HG02870 (cell line): Measurements from ENCODE around the gene SRPK2.
A peak's percentile ranks its signal among the peaks of the same experiment; 100 is the strongest.
"Not testable (repeated sequence)": the region's sequence is repeated elsewhere in the genome, so short reads cannot be mapped to it uniquely, and the experiment has no call there.

Source experiments
- ATAC-seq: cut with Tn5 transposase; IDR thresholded peaks from one replicate; pipeline ENCODE4 v1.9.1; 2021; ENCODE audit warnings: mild to moderate bottlenecking, moderate library complexity; ENCODE audit not compliant: unreplicated experiment

SRPK2 gene

DNA sequence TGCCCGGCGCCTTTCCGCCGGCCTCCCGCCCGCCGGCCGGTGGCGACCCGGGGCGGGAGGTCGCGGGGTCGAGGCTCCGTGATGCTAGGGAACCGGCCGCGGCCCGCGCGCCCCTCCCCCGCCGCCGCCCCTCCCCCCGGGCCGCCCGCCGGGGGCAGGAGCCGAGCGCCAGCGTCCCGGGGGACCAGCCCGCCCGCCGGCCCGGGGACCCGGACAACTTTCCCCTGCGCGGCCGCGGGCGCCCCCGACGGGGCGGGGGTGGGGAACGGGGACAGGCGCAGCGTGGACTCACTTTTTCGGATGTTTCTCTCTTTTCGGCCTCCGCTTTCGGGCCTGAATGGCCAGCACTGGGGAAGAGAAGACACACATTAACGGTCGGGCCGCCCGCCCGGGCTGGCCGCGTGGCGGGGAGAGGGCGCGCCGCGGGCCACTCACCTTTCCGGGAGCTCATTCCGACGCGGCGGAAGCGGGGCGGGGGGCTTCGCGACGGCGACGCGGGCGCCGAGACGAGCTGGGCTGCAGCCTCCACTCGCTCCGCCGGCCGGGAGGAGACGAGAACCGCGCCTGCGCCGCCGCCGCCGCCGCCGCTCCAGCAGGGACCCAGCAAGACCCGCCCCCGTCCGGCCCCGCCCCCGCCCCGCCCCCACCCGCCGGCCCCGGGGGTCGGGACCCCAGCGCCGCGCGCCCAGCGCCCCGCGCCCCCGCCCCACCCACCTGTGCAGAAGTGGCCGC, at the start of gene SRPK2:
SRPK2 (minus strand) TSS at position 566 of the 732 bp plus-strand sequence.
- ATAC-seq, result peak; percentile 66

DNA sequence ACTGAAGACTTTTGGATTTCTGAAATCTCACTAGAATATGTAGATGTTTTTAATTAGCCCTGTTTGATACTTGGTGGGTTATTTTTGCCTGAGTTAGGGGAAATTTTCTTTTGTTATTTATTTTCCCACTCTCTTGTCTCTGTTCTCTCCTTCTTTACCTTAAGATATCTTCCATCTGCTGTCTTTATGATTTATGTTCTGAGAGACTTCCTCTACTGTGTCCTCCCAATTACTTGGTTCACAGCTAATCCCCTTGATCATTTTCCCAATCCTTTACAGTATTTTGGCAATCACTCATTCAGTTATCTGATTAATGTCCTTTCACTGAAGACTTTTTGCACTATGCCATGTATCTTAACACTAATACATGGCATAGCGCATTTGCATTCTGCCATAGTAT, 49.5 kb upstream of the SRPK2 start:
- ATAC-seq, result no peak

DNA sequence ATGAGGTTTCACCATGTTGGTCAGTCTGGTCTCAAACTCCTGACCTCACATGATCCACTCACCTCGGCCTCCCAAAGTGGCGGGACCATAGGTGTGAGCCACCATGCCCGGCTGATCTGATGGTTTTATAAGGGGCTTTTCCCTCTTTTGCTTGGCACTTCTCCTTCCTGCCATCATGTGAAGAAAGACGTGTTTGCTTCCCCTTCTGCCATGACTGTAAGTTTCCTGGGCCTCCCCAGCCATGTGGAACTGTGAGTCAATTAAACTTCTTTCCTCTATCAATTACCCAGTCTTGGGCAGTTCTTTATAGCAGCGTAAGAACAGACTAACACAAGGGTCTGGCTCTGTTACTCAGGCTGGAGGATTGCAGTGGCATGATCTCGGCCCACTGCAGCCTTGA, 48.6 kb upstream of the SRPK2 start:
- ATAC-seq, result not testable (repeated sequence)

DNA sequence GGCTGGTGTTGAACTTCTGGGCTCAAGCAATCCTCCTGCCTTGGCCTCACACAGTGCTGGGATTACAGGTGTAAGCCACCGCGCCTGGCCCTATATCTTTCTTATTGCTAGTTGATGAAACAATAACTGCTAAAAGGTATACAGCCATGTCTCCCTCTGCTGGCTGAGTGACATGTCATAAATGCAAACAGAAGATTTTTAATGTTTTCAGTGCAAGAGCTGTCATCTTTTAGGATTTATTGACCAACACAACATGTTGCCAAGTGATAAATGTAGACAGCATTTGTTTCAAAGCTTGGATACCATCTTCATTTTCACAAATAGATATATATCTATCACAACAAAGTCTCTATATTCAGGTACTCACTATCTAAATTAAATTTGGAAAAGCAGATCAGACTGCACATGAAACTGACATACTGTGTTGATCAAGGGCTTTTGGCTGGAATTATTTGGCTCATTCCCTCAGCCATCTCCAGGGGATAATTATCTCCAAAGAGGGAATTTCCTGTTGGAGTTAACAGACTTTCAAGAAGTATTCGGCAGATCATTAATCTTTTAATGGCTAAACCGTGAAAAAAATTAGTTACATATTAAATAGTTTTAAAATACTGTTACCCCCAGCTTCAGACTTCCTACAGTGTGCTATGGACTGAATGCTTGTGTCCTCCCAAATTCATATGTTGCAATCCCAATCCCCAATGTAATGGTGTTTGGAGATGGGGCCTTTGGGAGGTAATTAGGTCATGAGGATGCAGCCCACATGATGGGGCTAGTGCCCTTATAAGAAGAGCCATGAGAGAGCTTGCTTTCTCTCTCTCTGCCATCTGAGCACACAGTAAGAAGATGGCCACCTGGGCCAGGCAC, 41.3 kb upstream of the SRPK2 start:
- no peak for ATAC-seq

DNA sequence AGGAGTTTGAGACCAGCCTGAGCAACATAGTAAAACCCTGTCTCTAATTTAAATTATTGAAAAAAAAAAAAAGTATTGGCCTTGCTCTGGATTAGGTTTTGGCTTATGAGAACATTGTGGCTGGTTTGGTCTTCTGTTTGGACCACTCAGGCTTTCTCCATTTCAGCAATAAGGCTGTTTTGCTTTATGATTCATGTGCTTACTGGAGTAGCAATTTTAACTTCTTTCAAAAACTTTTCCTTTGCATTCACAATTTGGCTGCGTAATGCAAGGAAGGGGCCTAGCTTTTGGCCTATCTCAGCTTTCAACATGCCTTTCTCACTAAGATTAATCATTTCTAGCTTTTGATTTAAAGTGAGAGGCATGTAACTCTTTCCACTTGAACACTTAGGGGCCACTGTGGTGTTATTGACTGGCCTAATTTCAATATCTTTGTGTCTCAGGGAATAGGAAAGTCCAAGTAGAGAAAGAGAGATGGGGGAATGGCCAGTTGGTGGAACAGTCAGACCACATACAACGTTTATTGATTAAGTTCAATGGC, 38.0 kb upstream of the SRPK2 start:
- ATAC-seq, result no peak

DNA sequence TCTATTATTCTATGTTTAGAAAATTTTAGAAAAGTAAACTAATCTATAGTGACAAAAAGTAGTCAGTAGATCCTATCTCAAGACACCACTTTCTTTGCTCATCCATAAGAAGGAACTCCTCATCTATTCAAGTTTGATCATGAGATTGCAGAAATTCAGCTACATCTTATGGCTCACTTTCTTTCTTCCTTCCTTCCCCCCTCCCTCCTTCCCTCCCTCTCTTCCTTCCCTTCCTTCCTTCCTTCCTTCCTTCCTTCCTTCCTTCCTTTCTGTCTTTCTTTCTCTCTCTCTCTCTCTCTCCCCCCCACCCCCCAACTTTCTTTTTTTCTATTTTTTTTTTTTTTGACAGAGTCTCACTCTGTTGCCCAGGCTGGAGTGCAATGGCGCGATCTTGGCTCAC, 35.3 kb upstream of the SRPK2 start:
- no peak for ATAC-seq

DNA sequence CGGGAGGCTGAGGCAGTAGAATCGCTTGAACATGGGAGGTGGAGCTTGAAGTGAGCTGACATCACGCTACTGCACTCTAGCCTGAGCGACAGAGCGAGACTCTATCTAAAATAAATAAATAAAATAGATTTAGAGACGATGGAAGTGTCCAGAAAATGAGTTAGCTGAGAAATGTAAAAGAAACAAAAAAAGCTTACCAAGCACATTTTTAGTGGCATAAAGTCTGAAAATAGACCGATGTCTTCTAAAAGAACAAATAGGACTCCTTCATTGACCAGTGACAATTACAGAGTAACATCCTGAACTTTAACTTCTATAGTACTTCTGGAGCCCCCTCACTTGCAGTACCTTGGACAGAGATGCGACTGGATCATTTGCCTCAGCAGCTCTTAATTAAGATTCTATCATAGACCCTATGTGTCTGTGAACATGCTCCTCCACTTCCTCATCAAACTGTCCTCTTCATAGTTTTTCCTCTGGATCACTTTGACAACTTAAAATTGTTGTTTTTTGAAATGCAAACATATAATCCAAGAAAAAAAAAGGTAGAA, 25.2 kb upstream of the SRPK2 start:
- no peak for ATAC-seq

DNA sequence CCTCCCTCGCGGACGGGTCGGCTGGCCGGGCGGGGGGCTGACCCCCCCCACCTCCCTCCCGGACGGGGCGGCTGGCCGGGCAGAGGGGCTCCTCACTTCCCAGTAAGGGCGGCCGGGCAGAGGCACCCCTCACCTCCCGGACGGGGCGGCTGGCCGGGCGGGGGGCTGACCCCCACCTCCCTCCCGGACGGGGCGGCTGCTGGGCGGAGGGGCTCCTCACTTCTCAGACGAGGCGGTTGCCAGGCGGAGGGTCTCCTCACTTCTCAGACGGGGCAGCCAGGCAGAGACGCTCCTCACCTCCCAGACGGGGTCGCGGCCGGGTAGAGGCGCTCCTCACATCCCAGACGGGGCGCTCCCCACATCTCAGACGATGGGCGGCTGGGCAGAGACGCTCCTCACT, 22.1 kb upstream of the SRPK2 start:
- ATAC-seq, result not testable (repeated sequence)

DNA sequence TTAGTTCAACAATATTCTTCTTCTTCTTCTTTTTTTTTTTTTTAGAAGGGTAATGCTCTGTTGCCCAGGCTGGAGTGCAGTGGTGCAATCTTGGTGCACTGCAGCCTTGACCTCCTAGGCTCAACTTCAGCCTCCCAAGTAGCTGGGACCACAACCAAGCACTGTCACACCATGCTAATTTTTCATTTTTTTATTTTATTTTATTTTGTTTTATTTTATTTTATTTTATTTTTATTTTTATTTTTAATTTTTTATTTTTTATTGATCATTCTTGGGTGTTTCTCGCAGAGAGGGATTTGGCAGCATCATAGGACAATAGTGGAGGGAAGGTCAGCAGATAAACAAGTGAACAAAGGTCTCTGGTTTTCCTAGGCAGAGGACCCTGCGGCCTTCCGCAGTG, 21.1 kb upstream of the SRPK2 start:
- not testable (repeated sequence) for ATAC-seq

DNA sequence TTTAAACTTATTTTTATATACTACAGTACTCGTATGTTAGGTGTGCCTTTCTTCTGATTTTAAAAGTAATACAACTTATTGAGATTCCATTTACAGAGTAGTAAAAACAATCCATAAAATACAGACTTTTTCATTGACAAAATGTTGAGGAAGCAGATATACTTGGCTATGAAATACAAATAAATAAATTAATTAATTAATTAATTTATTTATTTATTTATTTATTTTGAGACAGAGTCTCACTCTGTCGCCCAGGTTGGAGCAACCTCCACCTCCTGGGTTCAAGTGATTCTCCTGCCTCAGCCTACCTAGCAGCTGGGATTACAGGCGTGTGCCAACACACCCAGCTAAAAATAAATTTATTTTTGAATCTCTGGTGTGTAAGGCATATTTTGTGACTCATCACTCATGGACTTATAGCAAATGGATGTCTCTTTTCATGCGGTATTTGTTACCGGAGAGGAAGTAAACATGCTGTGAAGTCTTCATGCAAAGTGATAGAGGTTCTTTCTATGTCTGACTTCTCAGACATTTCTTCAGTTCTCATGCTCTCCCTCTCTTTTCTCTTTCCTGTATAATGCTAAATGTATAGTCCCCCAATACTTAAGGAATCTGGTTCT, 20.2 kb upstream of the SRPK2 start:
- no peak for ATAC-seq

DNA sequence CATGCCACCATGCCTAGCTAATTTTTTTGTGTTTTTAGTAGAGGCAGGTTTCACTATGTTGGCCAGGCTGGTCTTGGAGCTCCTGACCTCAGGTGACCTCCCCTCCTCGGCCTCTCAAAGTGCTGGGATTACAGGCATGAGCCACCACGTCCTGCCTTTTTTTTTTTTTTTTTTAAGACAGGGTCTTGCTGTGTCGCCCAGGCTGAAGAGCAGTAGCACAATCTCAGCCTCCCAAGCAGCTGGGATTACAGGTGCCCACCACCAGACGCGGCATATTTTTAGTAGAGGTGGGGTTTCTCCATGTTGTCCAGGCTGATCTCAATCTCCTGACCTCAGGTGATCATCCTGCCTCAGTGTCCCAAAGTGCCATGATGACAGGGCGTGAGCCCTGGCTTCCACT, 14.4 kb upstream of the SRPK2 start:
- no peak for ATAC-seq

DNA sequence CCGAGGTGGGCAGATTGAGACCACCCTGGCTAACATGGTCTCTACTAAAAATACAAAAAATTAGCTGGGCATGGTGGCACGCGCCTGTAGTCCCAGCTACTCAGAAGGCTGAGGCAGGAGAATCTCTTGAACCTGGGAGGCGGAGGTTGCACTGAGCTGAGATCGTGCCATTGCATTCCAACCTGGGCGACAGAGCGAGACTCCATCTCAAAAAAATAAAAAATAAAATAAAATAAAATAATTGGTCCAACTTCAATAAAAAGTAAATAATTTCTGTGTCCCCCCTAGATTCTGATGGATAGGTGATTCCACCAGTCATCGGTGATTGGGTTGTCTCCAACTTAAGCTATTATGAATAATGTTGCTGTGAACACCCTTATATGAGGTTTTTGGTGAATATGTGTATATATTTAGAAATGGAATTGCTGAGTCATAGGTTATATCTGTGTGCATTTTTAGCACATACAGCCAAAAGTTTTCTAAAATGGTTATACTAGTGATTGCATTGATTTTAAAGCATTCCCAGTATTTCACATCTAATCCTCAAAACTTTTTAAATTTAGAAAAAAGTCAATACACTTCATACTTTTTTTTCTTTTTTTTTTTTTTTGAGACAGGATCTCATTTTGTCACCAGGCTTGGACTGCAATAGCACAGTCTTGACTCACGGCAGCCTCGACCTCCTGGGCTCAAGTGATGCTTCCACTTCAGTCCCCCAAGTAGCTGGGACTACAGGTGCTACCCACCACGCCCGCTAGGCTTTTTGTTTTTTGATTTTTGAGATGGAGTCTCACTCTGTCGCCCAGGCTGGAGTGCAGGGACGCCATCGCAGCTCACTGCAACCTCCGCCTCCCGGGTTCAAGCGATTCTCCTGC, 13.7 kb upstream of the SRPK2 start:
- no peak for ATAC-seq

DNA sequence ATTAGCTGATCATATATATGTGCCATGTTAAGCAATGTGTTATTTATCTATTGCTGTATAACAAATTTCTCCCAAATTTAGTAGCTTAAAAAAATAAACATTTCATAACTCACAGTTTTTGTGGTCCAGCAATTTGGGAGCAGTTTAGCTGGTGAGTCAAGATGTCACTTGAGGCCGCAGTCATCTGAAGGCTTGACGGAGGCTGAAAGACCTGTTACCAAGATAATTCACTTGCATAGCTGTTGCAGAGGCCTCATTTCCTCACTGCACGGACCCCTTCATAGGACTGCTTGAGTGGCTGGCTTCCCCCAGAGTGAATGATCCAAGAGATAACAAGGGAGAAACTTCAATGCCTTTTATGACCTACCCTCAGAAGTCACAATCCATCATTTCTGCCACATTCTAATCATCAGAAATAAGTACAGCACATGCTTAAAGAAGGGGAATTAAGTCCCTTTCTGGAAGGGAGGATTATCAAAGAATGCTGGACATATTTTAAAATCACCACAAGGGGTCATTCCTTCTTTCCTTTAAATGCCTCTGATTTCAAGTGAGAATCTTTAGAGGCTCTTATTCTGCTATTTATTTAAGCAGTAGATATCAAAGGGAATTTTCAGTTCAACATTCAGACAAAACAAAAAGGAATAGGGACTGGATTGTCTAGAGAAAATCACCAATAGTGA, 10.5 kb upstream of the SRPK2 start:
- ATAC-seq, result no peak

DNA sequence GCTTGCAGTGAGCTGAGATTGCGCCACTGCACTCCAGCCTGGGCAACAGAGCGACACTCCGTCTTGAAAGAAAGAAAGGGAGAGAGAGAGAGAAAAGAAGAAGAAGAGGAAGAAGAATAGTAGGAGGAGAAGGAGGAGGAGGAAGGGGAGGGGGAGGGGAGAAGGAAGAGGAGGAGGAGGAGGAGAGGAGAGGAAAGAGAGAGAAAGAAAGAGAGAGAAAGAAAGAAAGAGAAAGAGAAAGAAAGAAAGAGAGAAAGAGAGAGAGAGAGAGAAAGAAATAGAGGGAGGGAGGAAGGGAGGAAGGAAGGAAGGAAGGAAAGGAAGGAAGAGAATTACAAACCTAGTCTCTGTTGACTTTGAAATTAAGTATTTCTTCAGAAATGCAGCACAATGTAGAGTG, 7.8 kb upstream of the SRPK2 start:
- no peak for ATAC-seq

DNA sequence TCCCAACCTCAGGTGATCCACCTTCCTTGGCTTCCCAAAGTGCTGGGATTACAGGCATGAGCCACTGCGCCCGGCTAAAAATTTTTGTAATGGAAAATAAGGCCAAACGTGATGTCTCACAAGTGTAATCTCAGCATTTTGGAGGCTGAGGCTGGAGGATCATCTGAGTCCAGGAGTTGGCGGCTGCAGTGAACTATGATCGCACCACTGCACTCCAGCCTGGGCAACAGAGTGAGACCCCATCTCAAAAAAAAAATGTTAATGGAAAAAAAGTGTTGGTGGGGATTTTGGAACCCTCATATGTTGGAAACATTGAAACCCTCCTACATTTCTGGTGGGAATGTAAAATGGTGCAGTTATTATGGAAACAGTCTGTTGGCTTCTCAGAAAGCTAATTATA, 2.7 kb upstream of the SRPK2 start:
- ATAC-seq, result no peak

DNA sequence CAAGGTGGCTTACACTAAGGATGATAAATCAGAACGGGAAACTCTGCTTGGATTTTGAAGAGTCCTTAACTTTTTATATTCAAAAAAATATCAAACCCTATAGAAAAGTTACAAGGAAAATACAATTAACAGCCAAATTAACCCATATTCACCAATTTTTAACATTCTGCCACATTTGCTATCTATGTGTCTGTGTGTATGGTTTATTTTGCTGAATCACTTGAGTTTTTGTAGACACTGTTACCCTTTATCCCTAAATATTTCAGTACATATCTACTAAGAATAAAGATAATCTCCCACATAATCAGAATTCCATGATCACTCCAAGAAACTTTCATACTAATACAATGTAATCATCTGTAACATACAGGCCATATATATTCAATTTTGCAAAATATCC, 1.2 kb upstream of the SRPK2 start:
- no peak for ATAC-seq

DNA sequence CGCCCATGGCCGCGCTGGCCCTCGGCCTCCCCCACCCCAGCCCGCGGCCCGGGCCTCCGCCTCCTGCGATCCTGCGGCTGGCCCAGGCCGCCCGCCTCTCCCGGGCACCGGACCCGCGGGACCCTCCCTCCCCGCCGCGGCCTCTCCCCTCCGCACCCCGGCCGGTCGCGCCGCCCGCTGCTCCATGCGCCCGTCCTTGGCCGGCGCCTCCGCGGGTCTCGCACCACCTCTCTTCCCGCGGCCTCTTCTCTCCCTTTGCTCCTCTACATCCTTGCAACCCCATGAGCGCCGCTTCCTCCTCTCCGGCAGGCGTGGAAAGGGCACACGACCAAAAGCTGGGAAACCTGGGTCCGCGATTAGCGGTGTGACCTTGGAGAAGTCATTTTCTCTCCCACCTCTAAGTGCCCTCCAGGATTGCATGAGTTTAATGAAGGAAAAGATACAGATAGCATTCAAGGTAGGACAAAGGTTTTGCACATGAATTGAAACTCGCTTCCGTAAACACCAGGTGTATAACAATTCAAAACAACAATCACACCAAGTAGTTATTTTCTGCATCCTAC, 448 bp upstream of the SRPK2 start:
- ATAC-seq, result peak; percentile 32

DNA sequence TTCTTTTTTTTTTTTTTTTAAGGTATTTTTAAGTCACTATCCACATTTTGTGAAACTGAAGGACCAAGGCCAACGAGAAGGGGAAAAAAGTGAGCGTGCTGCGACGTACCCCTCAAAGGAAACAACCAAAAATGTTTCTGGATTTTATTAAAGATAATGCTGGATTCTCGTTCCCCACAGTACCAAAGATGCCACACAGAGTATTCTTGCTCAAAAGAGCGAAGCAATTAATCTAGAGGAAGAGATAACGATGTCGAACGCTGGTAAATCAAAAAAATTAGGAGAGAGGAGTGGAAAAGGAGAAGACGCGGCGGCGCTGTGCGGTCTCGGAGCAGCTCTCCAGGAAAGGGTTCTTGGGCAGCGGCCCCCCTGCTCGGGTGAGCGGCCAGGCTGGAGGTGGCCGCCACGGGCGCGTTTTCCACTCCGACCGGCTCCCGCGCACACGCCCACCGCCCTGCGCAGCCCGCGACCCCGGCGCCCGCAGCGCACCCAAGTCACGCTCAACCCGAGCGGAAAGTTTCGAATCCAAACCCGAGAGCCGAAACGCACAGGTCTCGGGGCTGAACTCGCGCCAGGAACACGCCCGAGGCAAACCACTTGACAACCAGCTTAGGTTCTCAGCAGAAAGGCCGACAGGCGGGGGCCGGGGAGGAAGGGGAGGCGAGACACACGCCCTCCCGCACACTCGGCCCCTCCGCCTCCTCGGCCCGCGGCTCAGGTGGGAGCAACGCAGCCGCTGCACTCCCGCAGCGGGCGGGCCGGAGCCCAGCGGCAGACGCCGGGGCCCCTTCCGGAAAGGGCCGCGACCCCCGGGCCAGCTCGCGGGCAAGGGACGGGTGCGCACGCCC, 989 bp downstream of the SRPK2 start:
- peak; percentile 37 for ATAC-seq
